IMR-90 (cell line): ENCODE results near the gene TMEM200C. TPM values are rescaled to one million over a fixed set of nuclear protein-coding genes. Genes with fewer than 3 reads are reported as not detected.
"Not testable (repeated sequence)": the region's sequence is repeated elsewhere in the genome, so short reads cannot be mapped to it uniquely, and the experiment has no call there.

ENCODE experiments used
- ATAC-seq: fragments of 200-7000 bp; cut with Tn5 transposase; 2 replicates; pipeline ENCODE4 v1.9.1; 2020; ENCODE audit warnings: low read depth, mild to moderate bottlenecking, moderate library complexity
- BruUV-seq: library from RNA; stranded (reverse); fragments of 400-500 nt; replicated peaks from 2 replicates; lab custom pipeline; 2021; lab: Mats Ljungman, UMichigan
- CTCF ChIA-PET: fragments of 300-600 bp; formaldehyde crosslinking; extraction: SDS; loops from one replicate; lab custom pipeline; 2021; ENCODE audit warnings: antibody characterized with exemption; lab: Yijun Ruan, JAX
- POLR2A ChIA-PET: fragments of 300-600 bp; sonication (Branson Sonifier 250); formaldehyde crosslinking; loops from one replicate; lab custom pipeline; 2022; ENCODE audit warnings: antibody characterized with exemption; ENCODE audit not compliant: unreplicated experiment; lab: Charles Lee
- DNase-seq: peaks from one replicate; pipeline ENCODE4 v3.0.0; 2013
- H2AFZ ChIP-seq: replicated peaks from 2 replicates; pipeline ENCODE3; 2013; ENCODE audit warnings: low read length, mild to moderate bottlenecking; ENCODE audit not compliant: poor library complexity
- H2AK5ac ChIP-seq: 2 replicates; pipeline ENCODE4 v1.6.1; 2013; ENCODE audit warnings: low read depth, low read length, inconsistent platforms
- H2AK9ac ChIP-seq: replicated peaks from 2 replicates; pipeline ENCODE3; 2013; ENCODE audit warnings: mild to moderate bottlenecking, low read depth, low read length, moderate library complexity; ENCODE audit not compliant: poor library complexity
- H2BK120ac ChIP-seq: 2 replicates; pipeline ENCODE4 v1.6.1; 2013; ENCODE audit warnings: low read depth, low read length, inconsistent platforms
- H2BK15ac ChIP-seq: 3 replicates; pipeline ENCODE4 v1.6.1; 2013; ENCODE audit warnings: low read depth, low read length, inconsistent platforms
- H2BK20ac ChIP-seq: 2 replicates; pipeline ENCODE4 v1.6.1; 2013; ENCODE audit warnings: low read depth, mild to moderate bottlenecking, inconsistent platforms, low read length, moderate library complexity
- H2BK5ac ChIP-seq: 2 replicates; pipeline ENCODE4 v1.6.1; 2013; ENCODE audit warnings: mild to moderate bottlenecking, low read depth, low read length, inconsistent platforms; ENCODE audit not compliant: poor library complexity, severe bottlenecking
- H3K14ac ChIP-seq: replicated peaks from 2 replicates; pipeline ENCODE4 v1.6.1; 2013; ENCODE audit warnings: low read depth, low read length, inconsistent platforms
- H3K18ac ChIP-seq: 2 replicates; pipeline ENCODE4 v1.6.1; 2013; ENCODE audit warnings: low read depth, low read length, control low read depth
- H3K23ac ChIP-seq: 2 replicates; pipeline ENCODE4 v1.6.1; 2013; ENCODE audit warnings: low read depth, low read length, inconsistent platforms
- H3K27ac ChIP-seq: 2 replicates; pipeline ENCODE4 v1.5.1; 2013; ENCODE audit warnings: mild to moderate bottlenecking, control low read depth, low read length; ENCODE audit not compliant: insufficient read depth
- H3K27me3 ChIP-seq: 2 replicates; pipeline ENCODE4 v1.6.1; 2013; ENCODE audit warnings: low read length; ENCODE audit not compliant: control insufficient read depth, insufficient read depth
- H3K36me3 ChIP-seq: 2 replicates; pipeline ENCODE4 v1.6.1; 2013; ENCODE audit warnings: low read length, mixed read lengths; ENCODE audit not compliant: control insufficient read depth, insufficient read depth
- H3K4ac ChIP-seq: 2 replicates; pipeline ENCODE4 v1.6.1; 2013; ENCODE audit warnings: low read depth, low read length, inconsistent platforms
- H3K4me1 ChIP-seq: 2 replicates; pipeline ENCODE4 v1.6.1; 2013; ENCODE audit warnings: low read length, mixed read lengths; ENCODE audit not compliant: control insufficient read depth, insufficient read depth
- H3K4me2 ChIP-seq: 2 replicates; pipeline ENCODE4 v1.6.1; 2013; ENCODE audit warnings: low read depth, mild to moderate bottlenecking, control low read depth, low read length, moderate library complexity
- H3K4me3 ChIP-seq: 2 replicates; pipeline ENCODE4 v1.5.1; 2013; ENCODE audit warnings: low read depth, mild to moderate bottlenecking, control low read depth, low read length, moderate library complexity; ENCODE audit not compliant: insufficient read depth
- H3K56ac ChIP-seq: 2 replicates; pipeline ENCODE4 v1.6.1; 2013; ENCODE audit warnings: low read length, inconsistent platforms; ENCODE audit not compliant: insufficient read depth; ENCODE audit errors: extremely low read depth
- H3K79me1 ChIP-seq, 2 experiments: 2 replicates each; pipeline ENCODE4 v1.6.1; 2013; ENCODE audit warnings: low read length in 2 of 2, inconsistent platforms in 1 of 2, low read depth in 1 of 2
- H3K9ac ChIP-seq: 2 replicates; pipeline ENCODE4 v1.6.1; 2013; ENCODE audit warnings: low read depth, low read length, control low read depth
- H3K9me1 ChIP-seq: 2 replicates; pipeline ENCODE4 v1.6.1; 2013; ENCODE audit warnings: low read length, inconsistent platforms; ENCODE audit not compliant: insufficient read depth
- H3K9me3 ChIP-seq: 2 replicates; pipeline ENCODE4 v1.6.1; 2013; ENCODE audit warnings: low read length; ENCODE audit not compliant: control insufficient read depth, insufficient read depth
- H4K20me1 ChIP-seq: 2 replicates; pipeline ENCODE4 v1.6.1; 2013; ENCODE audit warnings: low read length, inconsistent platforms; ENCODE audit not compliant: insufficient read depth
- H4K5ac ChIP-seq: 2 replicates; pipeline ENCODE4 v1.6.1; 2013; ENCODE audit warnings: mild to moderate bottlenecking, low read depth, low read length, control low read depth
- H4K8ac ChIP-seq, 2 experiments: 2 replicates each; pipeline ENCODE4 v1.6.1; 2013; ENCODE audit warnings: low read depth in 2 of 2, low read length in 2 of 2, control low read depth in 1 of 2, inconsistent platforms in 1 of 2
- H4K91ac ChIP-seq: 2 replicates; pipeline ENCODE4 v1.6.1; 2013; ENCODE audit warnings: low read depth, low read length, inconsistent platforms; ENCODE audit not compliant: insufficient read depth
- CEBPB ChIP-seq: IDR thresholded peaks from 2 replicates; pipeline ENCODE4 v1.6.1; 2012; ENCODE audit warnings: low read depth, low read length, improper control_type of control experiment
- WGBS, 2 experiments: methylation state at CpG; one replicate each; pipeline versions ENCODE4 v1.1.5 to v1.1.7; 2013; ENCODE audit warnings: missing lambda C conversion rate in 2 of 2; ENCODE audit not compliant: insufficient read length in 1 of 2; ENCODE audit errors: extremely low coverage in 2 of 2; 5-methylcytosine and 5-hydroxymethylcytosine counted together
- dilution Hi-C: fragments of 300-500 bp; cut with HindIII; formaldehyde crosslinking; loops from one replicate; pipeline ENCODE4 v1.14.3; 2018; ENCODE audit warnings: low sequenced_read_pairs; ENCODE audit not compliant: unreplicated experiment
- in situ Hi-C: fragments of 300-500 bp; cut with MboI; formaldehyde crosslinking; loops from 3 replicates; pipeline ENCODE4 v1.14.3; 2019; ENCODE audit warnings: low sequenced_read_pairs, inconsistent platforms, mixed read lengths
- intact Hi-C: fragments of 100-400 bp; cut with micrococcal nuclease; formaldehyde crosslinking; loops from 2 replicates; pipeline ENCODE4 v1.10.0; 2022
- polyA plus RNA-seq, 3 experiments: library from polyadenylated mRNA; depleted of rRNA; stranded (reverse); fragments of >200 nt; gene quantifications; 2 replicates each; pipeline ENCODE4 v1.2.3, GENCODE V29; 2012; ENCODE audit warnings: low replicate concordance in 1 of 3
- total RNA-seq: library from RNA; depleted of rRNA; stranded (reverse); fragments of >200 nt; gene quantifications from 2 replicates; pipeline ENCODE4 v1.2.3, GENCODE V29; 2012

Gene TMEM200C
- total and polyA plus RNA-seq, 2 of the 4 experiments (the other 2 are of a cell fraction), result 1.4 to 2.5 TPM

- Histone ChIP-seq H3K4me2 (no peak overlapping the region), H4K5ac (no peak overlapping the region), H2BK120ac (no peak overlapping the region), H2AK9ac (no peak overlapping the region), H3K9ac (no peak overlapping the region), H3K4me3 (no peak overlapping the region), H2BK5ac (no peak overlapping the region), H2BK20ac (no peak overlapping the region), H3K23ac (no peak overlapping the region), H3K36me3 (no peaks in the 10 kb centered on the region), H2AFZ (no peak overlapping the region), H3K79me1 (no peaks in the 10 kb centered on the region), H3K27me3 (no peaks in the 10 kb centered on the region; the same call in 1 of the 2 replicates), H3K27ac (no peak overlapping the region), H3K56ac (no peak overlapping the region), H3K9me1 (no peaks in the 10 kb centered on the region), H3K4me1 (no peaks in the 10 kb centered on the region), H3K4ac (no peak overlapping the region), H2AK5ac (no peak overlapping the region), H4K91ac (no peak overlapping the region), H3K9me3 (peaks cover 2% of the 10 kb centered on the region; the same call in 1 of the 2 replicates), H3K14ac (no peak overlapping the region), H2BK15ac (no peak overlapping the region), H3K18ac (no peak overlapping the region), H4K20me1 (no peaks in the 10 kb centered on the region), H4K8ac (no peak overlapping the region)
- POLR2A ChIA-PET, result no interaction called here
- CTCF ChIA-PET, result no interaction called here
- no peak for ATAC-seq
- WGBS, 2 experiments, result no CpG with 5 or more reads among the region's 1 CpG
- no peak for TF ChIP-seq CEBPB
- in situ Hi-C loops, result loop anchor here (25.0 kb wide), 1 partner anchor 647 kb away; no protein-coding TSS in a partner anchor
- intact Hi-C loops, result no loop called here
- no TSS peak for BruUV-seq
- no peak for DNase-seq
- dilution Hi-C loops, result no loop called here
These were observed 29.8 kb downstream of the TMEM200C start for GRCh38 chr18:5865521-5865920.

- POLR2A ChIA-PET, result not testable (repeated sequence)
These were observed 33.2 kb downstream of the TMEM200C start for GRCh38 chr18:5862127-5862526.

More at GRCh38 chr18:5862127-5862526, 33.2 kb downstream of the TMEM200C start:
- DNase-seq, intact Hi-C loops, H4K8ac ChIP-seq, H3K4ac ChIP-seq, H2BK15ac ChIP-seq, H3K9ac ChIP-seq, H3K4me1 ChIP-seq, H2AK9ac ChIP-seq, H3K27ac ChIP-seq, H3K9me3 ChIP-seq, H2AFZ ChIP-seq, H4K91ac ChIP-seq, H4K20me1 ChIP-seq, H2BK20ac ChIP-seq, ATAC-seq, H3K4me2 ChIP-seq, H2BK5ac ChIP-seq, H3K36me3 ChIP-seq, H3K23ac ChIP-seq, H3K27me3 ChIP-seq, CTCF ChIA-PET, H3K14ac ChIP-seq, H3K9me1 ChIP-seq, BruUV-seq, H3K56ac ChIP-seq, H2AK5ac ChIP-seq, H3K79me1 ChIP-seq, H3K4me3 ChIP-seq, H4K5ac ChIP-seq, H2BK120ac ChIP-seq, dilution Hi-C loops, H3K18ac ChIP-seq: not testable (repeated sequence)
- no CpG with 5 or more reads among the region's 1 CpG for WGBS, 2 experiments
- in situ Hi-C loops, result loop anchor here (25.0 kb wide), 1 partner anchor 650 kb away; no protein-coding TSS in a partner anchor
